ENCODE data around the gene PDZD7. TPM values are rescaled to one million over a fixed set of nuclear protein-coding genes. Genes with fewer than 3 reads are reported as not detected.

The PDZD7 gene
- total and polyA plus RNA-seq, 9 of the 15 experiments (the other 6 are each of a cell fraction or from before 2014, with no cell fraction given) = 0.04 to 0.24 (median 0.08) TPM; not detected in 3

DNA sequence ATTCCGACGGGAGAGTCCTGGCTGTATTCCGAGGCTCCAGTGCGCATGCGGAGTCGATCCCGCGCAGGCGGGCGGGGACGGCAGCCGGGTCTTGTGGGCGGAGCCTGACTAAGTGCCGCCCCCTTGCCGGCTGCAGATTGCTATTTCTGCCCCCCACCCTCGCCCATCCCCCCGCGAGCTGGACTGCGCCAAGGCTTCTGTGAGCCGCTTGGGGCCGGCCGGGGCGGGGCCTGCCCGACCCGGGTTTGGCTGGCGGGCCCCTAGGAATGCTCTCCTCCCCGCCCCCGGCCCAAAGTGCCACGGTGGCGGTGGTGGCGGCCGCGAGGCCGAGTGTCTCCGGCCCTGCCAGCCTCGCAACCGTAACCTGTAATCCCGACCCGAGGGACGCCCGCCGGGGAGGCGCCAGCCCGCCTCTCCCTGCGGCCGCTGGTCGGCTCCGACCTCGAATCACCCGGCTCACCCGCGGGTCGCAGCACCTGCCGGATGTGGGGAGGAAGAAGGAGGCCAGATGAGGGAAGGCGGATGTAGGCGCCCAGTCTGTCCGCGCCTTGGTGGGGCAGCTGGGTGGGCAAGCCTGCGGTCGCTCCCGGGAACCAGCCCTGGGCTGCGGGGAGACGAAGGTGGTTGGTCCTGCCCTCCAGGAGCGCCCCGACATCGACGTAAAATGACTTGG is 30.2 kb upstream of the PDZD7 start (continued):
- TF ChIP-seq, protein P1, sequence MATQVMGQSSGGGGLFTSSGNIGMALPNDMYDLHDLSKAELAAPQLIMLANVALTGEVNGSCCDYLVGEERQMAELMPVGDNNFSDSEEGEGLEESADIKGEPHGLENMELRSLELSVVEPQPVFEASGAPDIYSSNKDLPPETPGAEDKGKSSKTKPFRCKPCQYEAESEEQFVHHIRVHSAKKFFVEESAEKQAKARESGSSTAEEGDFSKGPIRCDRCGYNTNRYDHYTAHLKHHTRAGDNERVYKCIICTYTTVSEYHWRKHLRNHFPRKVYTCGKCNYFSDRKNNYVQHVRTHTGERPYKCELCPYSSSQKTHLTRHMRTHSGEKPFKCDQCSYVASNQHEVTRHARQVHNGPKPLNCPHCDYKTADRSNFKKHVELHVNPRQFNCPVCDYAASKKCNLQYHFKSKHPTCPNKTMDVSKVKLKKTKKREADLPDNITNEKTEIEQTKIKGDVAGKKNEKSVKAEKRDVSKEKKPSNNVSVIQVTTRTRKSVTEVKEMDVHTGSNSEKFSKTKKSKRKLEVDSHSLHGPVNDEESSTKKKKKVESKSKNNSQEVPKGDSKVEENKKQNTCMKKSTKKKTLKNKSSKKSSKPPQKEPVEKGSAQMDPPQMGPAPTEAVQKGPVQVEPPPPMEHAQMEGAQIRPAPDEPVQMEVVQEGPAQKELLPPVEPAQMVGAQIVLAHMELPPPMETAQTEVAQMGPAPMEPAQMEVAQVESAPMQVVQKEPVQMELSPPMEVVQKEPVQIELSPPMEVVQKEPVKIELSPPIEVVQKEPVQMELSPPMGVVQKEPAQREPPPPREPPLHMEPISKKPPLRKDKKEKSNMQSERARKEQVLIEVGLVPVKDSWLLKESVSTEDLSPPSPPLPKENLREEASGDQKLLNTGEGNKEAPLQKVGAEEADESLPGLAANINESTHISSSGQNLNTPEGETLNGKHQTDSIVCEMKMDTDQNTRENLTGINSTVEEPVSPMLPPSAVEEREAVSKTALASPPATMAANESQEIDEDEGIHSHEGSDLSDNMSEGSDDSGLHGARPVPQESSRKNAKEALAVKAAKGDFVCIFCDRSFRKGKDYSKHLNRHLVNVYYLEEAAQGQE (IDR thresholded peaks at IDR 0.05; ENCODE audit: borderline replicate concordance) = peak; percentile 40; the same call in 1 of the 2 replicates
- TF ChIP-seq, protein P1 (CRISPR knock-in tag; IDR thresholded peaks at IDR 0.05; ENCODE audit: low read depth) = no peak
- TF ChIP-seq KDM1A (IDR thresholded peaks at IDR 0.05) (peak in 1 of 2 experiments; percentile 50; a peak in 1 of 4 replicates), NFRKB (IDR thresholded peaks at IDR 0.05; ENCODE audit: low read depth) (peak; percentile 60; the same call in 1 of the 2 replicates), POLR2A (conservative IDR thresholded peaks at IDR 0.05) (peak; percentile 68), NCOA2 (IDR thresholded peaks at IDR 0.05; ENCODE audit: partially characterized antibody in 2 of 2) (no peak), GABPA (tag; conservative IDR thresholded peaks at IDR 0.05; ENCODE audit: low read depth) (peak; percentile 37; the same call in 1 of the 2 replicates), CCNT2 (IDR thresholded peaks at IDR 0.05; ENCODE audit: borderline replicate concordance, extremely low read depth, insufficient read length, low read depth, low read length) (peak; percentile 79), EGR1 (conservative IDR thresholded peaks at IDR 0.05) (peak; percentile 54), NCOA6 (IDR thresholded peaks at IDR 0.05) (0 out of 2 replicates have a peak, but pooled peaks have one; percentile 11), ZNF57 (CRISPR knock-in tag; IDR thresholded peaks at IDR 0.05) (no peak), ZNF165 (CRISPR knock-in tag; IDR thresholded peaks at IDR 0.05; ENCODE audit: borderline replicate concordance) (no peak), KDM4B (IDR thresholded peaks at IDR 0.05; ENCODE audit: borderline replicate concordance in 2 of 2, low read depth in 1 of 2) (0 out of 4 replicates have a peak, but pooled peaks of 1 of the 2 experiments have one; percentile 47)
- TF ChIP-seq, protein P2, sequence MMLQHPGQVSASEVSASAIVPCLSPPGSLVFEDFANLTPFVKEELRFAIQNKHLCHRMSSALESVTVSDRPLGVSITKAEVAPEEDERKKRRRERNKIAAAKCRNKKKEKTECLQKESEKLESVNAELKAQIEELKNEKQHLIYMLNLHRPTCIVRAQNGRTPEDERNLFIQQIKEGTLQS (IDR thresholded peaks at IDR 0.05) = no peak
- TF ChIP-seq, protein P2 (CRISPR knock-in tag; conservative IDR thresholded peaks at IDR 0.05) = no peak
- TF ChIP-seq, protein P3, sequence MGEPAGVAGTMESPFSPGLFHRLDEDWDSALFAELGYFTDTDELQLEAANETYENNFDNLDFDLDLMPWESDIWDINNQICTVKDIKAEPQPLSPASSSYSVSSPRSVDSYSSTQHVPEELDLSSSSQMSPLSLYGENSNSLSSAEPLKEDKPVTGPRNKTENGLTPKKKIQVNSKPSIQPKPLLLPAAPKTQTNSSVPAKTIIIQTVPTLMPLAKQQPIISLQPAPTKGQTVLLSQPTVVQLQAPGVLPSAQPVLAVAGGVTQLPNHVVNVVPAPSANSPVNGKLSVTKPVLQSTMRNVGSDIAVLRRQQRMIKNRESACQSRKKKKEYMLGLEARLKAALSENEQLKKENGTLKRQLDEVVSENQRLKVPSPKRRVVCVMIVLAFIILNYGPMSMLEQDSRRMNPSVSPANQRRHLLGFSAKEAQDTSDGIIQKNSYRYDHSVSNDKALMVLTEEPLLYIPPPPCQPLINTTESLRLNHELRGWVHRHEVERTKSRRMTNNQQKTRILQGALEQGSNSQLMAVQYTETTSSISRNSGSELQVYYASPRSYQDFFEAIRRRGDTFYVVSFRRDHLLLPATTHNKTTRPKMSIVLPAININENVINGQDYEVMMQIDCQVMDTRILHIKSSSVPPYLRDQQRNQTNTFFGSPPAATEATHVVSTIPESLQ (CRISPR knock-in tag; IDR thresholded peaks at IDR 0.05) = peak; percentile 34; the same call in 1 of the 2 replicates
